GM23248 (cell line): ENCODE results near the gene RPL35. TPM values are rescaled to one million over a fixed set of nuclear protein-coding genes. Genes with fewer than 3 reads are reported as not detected.

Experiments
- DNase-seq: peaks from one replicate; pipeline ENCODE4 v3.0.0-alpha.2; 2015
- H2AFZ ChIP-seq: fragments of 200-600 bp; sonication (generic); 2 replicates; pipeline ENCODE4 v1.6.1; 2016; ENCODE audit warnings: antibody characterized with exemption
- H3F3A ChIP-seq: fragments of 200-600 bp; sonication (generic); 2 replicates; pipeline ENCODE4 v1.6.1; 2016; ENCODE audit warnings: mild to moderate bottlenecking, antibody characterized with exemption, mixed run types; ENCODE audit not compliant: insufficient read depth
- H3K27ac ChIP-seq: fragments of 200-600 bp; sonication (generic); 2 replicates; pipeline ENCODE4 v1.5.1; 2016; ENCODE audit warnings: mild to moderate bottlenecking
- H3K27me3 ChIP-seq: fragments of 200-600 bp; sonication (generic); replicated peaks from 2 replicates; pipeline ENCODE4 v1.6.1; 2016; ENCODE audit warnings: mild to moderate bottlenecking; ENCODE audit not compliant: insufficient read depth
- H3K36me3 ChIP-seq: fragments of 200-600 bp; sonication (generic); 2 replicates; pipeline ENCODE4 v1.6.1; 2016; ENCODE audit warnings: low read depth, mild to moderate bottlenecking
- H3K4me1 ChIP-seq: fragments of 200-600 bp; sonication (generic); 2 replicates; pipeline ENCODE4 v1.6.1; 2016; ENCODE audit warnings: mild to moderate bottlenecking; ENCODE audit not compliant: insufficient read depth
- H3K4me2 ChIP-seq: fragments of 200-600 bp; sonication (generic); one replicate; pipeline ENCODE4 v1.6.1; 2016; ENCODE audit warnings: mild to moderate bottlenecking; ENCODE audit not compliant: unreplicated experiment
- H3K4me3 ChIP-seq: fragments of 200-600 bp; sonication (generic); 2 replicates; pipeline ENCODE4 v1.5.1; 2016; ENCODE audit warnings: mild to moderate bottlenecking
- H3K79me2 ChIP-seq: fragments of 200-600 bp; sonication (generic); 2 replicates; pipeline ENCODE4 v1.6.1; 2016; ENCODE audit warnings: mild to moderate bottlenecking; ENCODE audit not compliant: insufficient read depth
- H3K9ac ChIP-seq: fragments of 200-600 bp; sonication (generic); 2 replicates; pipeline ENCODE4 v1.6.1; 2016; ENCODE audit warnings: mild to moderate bottlenecking
- H3K9me2 ChIP-seq: fragments of 200-600 bp; sonication (generic); 2 replicates; pipeline ENCODE4 v1.6.1; 2016; ENCODE audit warnings: mixed run types, mild to moderate bottlenecking, moderate library complexity; ENCODE audit not compliant: insufficient read depth
- H3K9me3 ChIP-seq: fragments of 200-600 bp; sonication (generic); one replicate; pipeline ENCODE4 v1.6.1; 2017; ENCODE audit warnings: low read depth
- H4K20me1 ChIP-seq: fragments of 200-600 bp; sonication (generic); 2 replicates; pipeline ENCODE4 v1.6.0; 2016; ENCODE audit not compliant: insufficient read depth
- EZH2 ChIP-seq: fragments of 200-600 bp; sonication (generic); IDR thresholded peaks from 2 replicates; pipeline ENCODE4 v1.6.1; 2018; ENCODE audit warnings: antibody characterized with exemption, mild to moderate bottlenecking; ENCODE audit not compliant: insufficient read depth, poor library complexity, severe bottlenecking
- EZH2phosphoT487 ChIP-seq: fragments of 200-600 bp; sonication (generic); IDR thresholded peaks from 2 replicates; pipeline ENCODE4 v1.6.1; 2018; ENCODE audit warnings: antibody characterized with exemption, moderate library complexity, mild to moderate bottlenecking, low read depth; ENCODE audit not compliant: insufficient read depth
- WGBS, 2 experiments: methylation state at CpG; one replicate each; pipeline ENCODE4 v1.1.6; 2015 to 2017; ENCODE audit warnings: low lambda C conversion rate in 2 of 2, low coverage in 1 of 2; ENCODE audit errors: missing lambda C conversion rate in 2 of 2; 5-methylcytosine and 5-hydroxymethylcytosine counted together
- in situ Hi-C: fragments of 300-500 bp; cut with MboI; formaldehyde crosslinking; loops from 2 replicates; pipeline ENCODE4 v1.15.0; 2020
- polyA plus RNA-seq: library from polyadenylated mRNA; unstranded; fragments of >200 nt; fragmentation: Nextera tagmentation; extraction: Ambion mirVana; gene quantifications from 2 replicates; pipeline ENCODE4 v1.2.1, GENCODE V29; 2016
- total RNA-seq: library from RNA; depleted of rRNA; stranded (reverse); fragments of >200 nt; shearing (Covaris generic); gene quantifications from 2 replicates; pipeline ENCODE4 v1.2.3, GENCODE V29; 2014

RPL35 gene
- total and polyA plus RNA-seq, 2 experiments from 2014 or later: 1,193 to 1,199 TPM

DNA sequence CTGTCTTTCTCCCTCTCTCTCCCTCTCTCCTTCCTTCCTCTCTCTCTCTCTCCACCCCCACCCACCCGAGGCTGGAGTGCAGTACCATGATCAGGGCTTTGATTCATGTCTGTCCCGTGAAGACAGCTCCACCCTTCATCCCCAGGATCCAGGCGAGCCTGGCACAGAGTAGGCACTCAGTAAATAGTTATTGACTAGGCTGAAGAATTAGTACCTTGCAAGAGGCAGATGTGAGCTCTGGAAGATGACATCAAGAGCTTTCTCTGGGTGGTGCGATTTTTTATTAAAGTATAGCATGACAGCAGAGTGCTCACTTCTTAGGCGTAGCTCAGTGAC lies 32.5 kb downstream of the RPL35 start:
- H3K4me3 ChIP-seq: no peak overlapping the region
- H3K9me2 ChIP-seq: no peaks in the 10 kb centered on the region
- no peak for DNase-seq
- H3K27me3 ChIP-seq: no peaks in the 10 kb centered on the region
- no peaks in the 10 kb centered on the region for H3K36me3 ChIP-seq
- no peak overlapping the region for H3K27ac ChIP-seq
- WGBS, 2 experiments: 30% methylated on average over 5 of the region's 5 CpGs
- no peaks in the 10 kb centered on the region for H3K79me2 ChIP-seq
- in situ Hi-C loops: no loop called here
- peaks cover 13% of the 10 kb centered on the region for H3K4me1 ChIP-seq
- TF ChIP-seq EZH2 (no peak), EZH2phosphoT487 (no peak)
- H4K20me1 ChIP-seq: no peaks in the 10 kb centered on the region
- H3K4me2 ChIP-seq: no peak overlapping the region
- peaks cover 3% of the 10 kb centered on the region; the same call in 1 of the 2 replicates for H3F3A ChIP-seq
- H3K9me3 ChIP-seq: no peaks in the 10 kb centered on the region
- H3K9ac ChIP-seq: no peak overlapping the region
- no peak overlapping the region for H2AFZ ChIP-seq

DNA sequence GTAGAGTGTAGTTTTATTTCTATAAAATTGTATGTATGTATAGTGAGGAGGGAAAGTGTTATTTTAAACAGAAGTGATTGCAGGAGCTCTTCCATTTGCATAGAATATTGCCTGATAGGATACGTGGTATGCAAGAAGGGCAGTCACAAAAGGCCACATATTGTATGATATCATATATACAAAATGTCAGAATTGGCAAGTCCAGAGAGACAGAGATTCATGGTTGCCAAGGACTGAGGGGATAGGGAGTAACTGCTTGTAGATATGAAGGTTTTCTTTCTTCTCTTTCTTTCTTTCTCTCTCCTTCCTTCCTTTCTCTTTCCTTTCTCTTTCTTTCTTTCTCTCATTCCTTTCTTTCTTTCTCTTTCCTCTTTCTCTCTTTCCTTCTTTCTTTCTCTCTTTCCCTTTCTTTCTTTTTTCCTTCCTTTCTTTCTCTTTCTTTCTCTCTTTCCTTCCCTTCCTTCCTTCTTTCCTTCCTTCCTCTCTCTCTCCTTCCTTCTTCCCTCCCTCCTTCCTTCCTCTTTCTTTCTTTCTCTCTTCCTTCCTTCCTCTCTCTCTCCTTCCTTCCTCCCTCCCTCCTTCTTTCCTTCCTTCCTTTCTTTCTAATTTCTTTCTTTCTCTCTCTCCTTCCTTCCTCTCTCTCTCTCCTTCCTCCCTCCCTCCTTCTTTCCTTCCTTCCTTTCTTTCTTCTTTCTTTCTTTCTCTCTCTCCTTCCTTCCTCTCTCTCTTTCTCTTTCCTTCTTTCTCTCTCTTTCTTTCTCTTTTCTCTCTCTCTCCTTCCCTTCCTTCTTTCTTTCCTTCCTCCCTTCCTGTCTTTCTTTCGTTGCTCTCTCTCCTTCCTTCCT lies 33.0 kb downstream of the RPL35 start:
- H4K20me1 ChIP-seq: no peaks in the 10 kb centered on the region
- in situ Hi-C loops: no loop called here
- peaks cover 3% of the 10 kb centered on the region; the same call in 1 of the 2 replicates for H3F3A ChIP-seq
- no peaks in the 10 kb centered on the region for H3K27me3 ChIP-seq
- no peak overlapping the region for H3K27ac ChIP-seq
- H3K79me2 ChIP-seq: no peaks in the 10 kb centered on the region
- DNase-seq: no peak
- no peaks in the 10 kb centered on the region for H3K9me3 ChIP-seq
- no peak overlapping the region for H2AFZ ChIP-seq
- 51 to 60% methylated on average over 2 of the region's 2 CpGs for WGBS, 2 experiments
- peaks cover 11% of the 10 kb centered on the region for H3K4me1 ChIP-seq
- H3K4me3 ChIP-seq: no peak overlapping the region
- no peak overlapping the region for H3K4me2 ChIP-seq
- H3K9ac ChIP-seq: no peak overlapping the region
- H3K36me3 ChIP-seq: no peaks in the 10 kb centered on the region
- TF ChIP-seq EZH2 (no peak), EZH2phosphoT487 (no peak)
- no peaks in the 10 kb centered on the region for H3K9me2 ChIP-seq

DNA sequence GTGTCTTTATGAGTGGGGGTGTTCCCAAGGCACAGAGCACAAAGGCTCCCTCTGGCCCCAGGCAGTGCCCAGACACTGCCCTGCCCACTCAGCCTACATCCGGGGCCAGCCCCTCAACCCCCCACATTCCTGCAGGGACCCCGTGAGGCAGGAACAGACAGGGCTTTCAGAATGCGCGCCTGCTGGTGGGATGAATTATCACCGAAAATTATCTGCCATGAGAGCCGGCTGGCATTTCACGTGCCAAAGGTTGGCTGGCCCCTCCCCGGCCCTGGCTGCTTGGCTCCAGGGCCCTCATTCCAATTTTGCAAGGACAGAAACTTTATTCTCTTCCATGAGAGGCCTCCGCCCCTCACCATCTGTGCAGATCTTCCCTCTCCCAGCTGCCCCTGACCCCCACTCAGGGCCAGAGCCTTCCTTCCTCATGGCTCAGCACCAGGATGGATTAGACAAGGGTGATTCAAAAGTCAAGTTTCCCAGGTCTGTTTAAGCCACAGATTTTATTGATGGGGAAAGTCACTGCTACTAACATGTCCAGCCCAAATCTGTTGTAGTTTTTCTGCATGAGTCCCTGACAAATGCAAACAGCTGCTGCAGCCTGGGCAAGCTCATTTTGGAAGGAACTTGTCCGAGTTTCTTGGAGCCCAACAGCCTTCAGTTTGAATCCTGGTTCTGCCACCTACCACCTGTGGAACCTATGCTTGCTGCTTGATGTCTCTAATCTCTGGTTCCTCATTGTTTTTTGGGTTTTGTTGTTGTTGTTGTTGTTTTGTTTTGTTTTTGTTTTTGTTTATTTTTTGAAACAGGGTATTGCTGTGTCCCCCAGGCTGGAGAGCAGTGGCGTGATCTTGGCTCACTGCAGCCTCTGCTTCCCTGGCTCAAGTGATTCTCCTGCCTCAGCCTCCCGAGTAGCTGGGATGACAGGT lies 40.8 kb downstream of the RPL35 start:
- Histone ChIP-seq H3K4me2 (no peak overlapping the region), H3K9me2 (no peaks in the 10 kb centered on the region), H3F3A (peaks cover 4% of the 10 kb centered on the region), H4K20me1 (no peaks in the 10 kb centered on the region), H3K36me3 (no peaks in the 10 kb centered on the region), H3K9ac (no peak overlapping the region), H3K4me1 (peaks cover 3% of the 10 kb centered on the region; the same call in 1 of the 2 replicates), H3K9me3 (no peaks in the 10 kb centered on the region), H3K27ac (no peak overlapping the region), H3K4me3 (no peak overlapping the region), H3K27me3 (no peaks in the 10 kb centered on the region), H3K79me2 (no peaks in the 10 kb centered on the region), H2AFZ (no peak overlapping the region)
- in situ Hi-C loops: no loop called here
- no peak for DNase-seq
- WGBS, 2 experiments: 39 to 41% methylated on average over 12 of the region's 12 CpGs
- no peak for TF ChIP-seq EZH2phosphoT487
- no peak for TF ChIP-seq EZH2

DNA sequence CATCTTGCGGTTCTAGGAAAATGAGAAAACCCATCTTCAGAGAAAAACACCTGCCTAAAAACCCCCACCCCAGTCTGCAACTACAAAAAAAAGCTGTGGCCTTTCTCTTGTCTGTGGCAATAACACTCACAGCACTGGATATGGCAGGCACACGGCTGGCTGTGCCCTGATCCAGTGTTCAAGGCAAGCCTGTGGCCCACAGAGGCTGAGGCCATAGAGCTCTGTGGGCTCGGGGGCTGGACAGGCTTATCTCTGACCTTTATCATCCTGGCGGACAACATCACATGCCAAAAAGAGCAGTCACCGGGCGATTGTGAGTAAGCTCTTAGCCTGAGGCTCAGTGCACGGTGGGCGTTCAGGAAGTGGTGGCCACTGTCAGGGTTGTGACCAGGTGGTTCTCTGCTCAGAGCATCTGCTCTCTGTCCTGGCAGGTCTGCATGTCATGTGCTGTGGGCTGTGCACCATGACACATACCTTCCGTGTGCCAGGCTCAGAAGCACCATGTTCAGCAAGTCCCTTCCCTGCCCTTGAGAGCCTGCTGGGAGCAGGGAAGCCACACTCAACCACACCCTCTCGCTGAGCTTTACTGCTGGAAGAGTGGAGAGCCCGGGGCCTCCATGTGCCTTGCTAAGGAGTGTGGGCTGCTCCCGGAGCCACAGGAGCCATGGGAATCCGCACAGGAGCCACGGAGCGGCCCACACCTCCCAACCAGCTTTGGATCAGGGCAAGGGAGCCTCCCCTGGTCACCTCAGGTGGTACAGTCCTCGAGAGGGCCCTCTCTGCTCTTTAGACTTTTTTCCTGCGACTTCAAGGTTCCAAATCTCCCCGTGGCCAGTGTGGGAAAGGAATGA lies 43.1 kb downstream of the RPL35 start:
- no peak for TF ChIP-seq EZH2
- no peak for TF ChIP-seq EZH2phosphoT487
- Histone ChIP-seq H3K27ac (no peak overlapping the region), H3K9me3 (no peaks in the 10 kb centered on the region), H4K20me1 (no peaks in the 10 kb centered on the region), H3K79me2 (no peaks in the 10 kb centered on the region), H3K4me1 (peaks cover 3% of the 10 kb centered on the region; the same call in 1 of the 2 replicates), H3K27me3 (no peaks in the 10 kb centered on the region), H3K36me3 (no peaks in the 10 kb centered on the region), H3K9me2 (no peaks in the 10 kb centered on the region), H3K4me2 (no peak overlapping the region), H3K4me3 (no peak overlapping the region), H3K9ac (no peak overlapping the region), H3F3A (peaks cover 4% of the 10 kb centered on the region), H2AFZ (no peak overlapping the region)
- peak; percentile 69 for DNase-seq
- in situ Hi-C loops: no loop called here
- 39 to 41% methylated on average over 18 of the region's 18 CpGs for WGBS, 2 experiments
